Epithelial cell of esophagus (primary cell): ENCODE results near the gene CASP9.

ENCODE experiments used
- DNase-seq: peaks from one replicate; pipeline ENCODE4 v3.0.0; 2010; ENCODE audit warnings: low read depth
- H3K4me3 ChIP-seq: 2 replicates; pipeline ENCODE4 v1.5.1; 2011; ENCODE audit warnings: mild to moderate bottlenecking, low read length, control low read depth
- CTCF ChIP-seq: IDR thresholded peaks from 2 replicates; pipeline ENCODE4 v1.5.1; 2011; ENCODE audit warnings: low read depth, mild to moderate bottlenecking, low read length, control low read depth, inconsistent platforms; ENCODE audit not compliant: insufficient read depth; ENCODE audit errors: missing control alignments

The CASP9 gene

GRCh38 chr1:15455522-15455921, 68.5 kb downstream of the CASP9 start:
- no peak overlapping the region for H3K4me3 ChIP-seq
- DNase-seq, result no peak
- no peak for TF ChIP-seq CTCF

DNA sequence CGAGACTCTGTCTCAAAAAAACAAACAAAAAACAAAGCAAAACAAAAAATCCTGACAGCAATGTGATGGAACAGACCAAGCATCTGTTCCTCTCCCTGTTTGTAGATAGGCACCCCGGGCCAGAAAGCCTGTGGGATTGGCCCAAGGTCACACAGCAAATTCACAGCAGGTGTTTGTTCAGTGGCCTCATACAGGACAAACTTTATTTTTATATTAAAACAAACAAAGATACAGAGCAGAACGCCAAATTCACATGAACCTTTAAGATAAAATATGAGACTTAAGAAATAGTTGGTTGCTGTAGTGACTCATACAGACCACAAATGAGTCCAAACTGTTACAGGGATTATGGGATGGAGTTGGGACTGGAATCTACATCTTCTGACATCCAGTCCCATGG, 69.8 kb downstream of the CASP9 start:
- TF ChIP-seq CTCF, result no peak
- DNase-seq, result peak; percentile 41
- no peak overlapping the region for H3K4me3 ChIP-seq

DNA sequence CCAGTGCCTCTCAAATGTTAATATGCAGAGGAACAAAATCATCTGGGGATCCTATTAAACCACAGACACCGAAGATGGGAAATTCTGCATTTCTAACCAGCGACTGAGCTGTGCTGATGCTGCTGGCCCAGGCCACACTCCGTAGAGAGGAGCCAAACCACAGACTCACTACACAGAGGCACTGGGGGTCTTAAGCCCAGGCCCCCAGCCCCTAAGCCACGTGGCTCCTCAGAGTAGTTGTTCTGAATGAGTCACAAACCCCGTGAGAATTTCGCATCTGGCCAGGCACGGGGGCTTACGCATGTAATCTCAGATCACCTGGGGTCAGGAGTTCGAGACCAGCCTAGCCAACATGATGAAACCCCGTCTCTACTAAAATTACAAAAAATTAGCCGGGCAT, 70.3 kb downstream of the CASP9 start:
- H3K4me3 ChIP-seq, result no peak overlapping the region
- no peak for DNase-seq
- no peak for TF ChIP-seq CTCF

DNA sequence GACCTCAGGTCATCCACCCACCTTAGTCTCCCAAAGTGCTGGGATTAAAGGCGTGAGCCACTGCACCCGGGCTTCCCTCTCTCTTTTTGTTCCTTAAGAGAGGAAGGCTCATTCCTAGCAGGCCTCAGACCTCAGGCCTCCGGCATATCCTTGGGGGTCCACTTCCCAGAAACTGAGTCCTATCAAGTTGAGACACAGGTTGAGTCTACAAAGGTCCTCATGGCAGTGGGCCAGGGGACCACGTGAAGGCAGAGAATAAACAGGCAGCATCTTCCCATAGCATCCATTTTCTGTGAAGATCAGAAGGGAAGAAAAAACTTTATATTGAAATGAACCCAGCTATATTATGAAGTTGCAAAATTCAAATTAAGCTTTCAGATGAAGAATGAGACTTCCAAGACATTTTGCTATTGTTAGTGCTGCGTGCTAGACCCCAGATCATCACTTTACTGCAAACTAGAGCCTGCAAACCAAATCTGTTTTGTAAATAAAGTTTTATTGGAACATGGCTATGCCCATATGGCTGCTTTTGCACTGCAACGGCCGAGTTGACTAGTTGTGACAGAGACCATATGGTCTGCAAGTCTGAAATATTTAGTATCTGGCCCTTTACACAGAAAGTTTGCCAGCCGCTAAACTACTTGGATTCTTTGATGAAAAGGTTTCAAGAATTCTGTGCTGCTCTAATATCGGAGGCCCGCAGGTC, 71.0 kb downstream of the CASP9 start:
- no peak for DNase-seq
- H3K4me3 ChIP-seq, result no peak overlapping the region
- no peak for TF ChIP-seq CTCF

- DNase-seq, result no peak
- no peak overlapping the region for H3K4me3 ChIP-seq
- TF ChIP-seq CTCF, result no peak
Measured at GRCh38 chr1:15452216-15452615, 71.8 kb downstream of the CASP9 start.

DNA sequence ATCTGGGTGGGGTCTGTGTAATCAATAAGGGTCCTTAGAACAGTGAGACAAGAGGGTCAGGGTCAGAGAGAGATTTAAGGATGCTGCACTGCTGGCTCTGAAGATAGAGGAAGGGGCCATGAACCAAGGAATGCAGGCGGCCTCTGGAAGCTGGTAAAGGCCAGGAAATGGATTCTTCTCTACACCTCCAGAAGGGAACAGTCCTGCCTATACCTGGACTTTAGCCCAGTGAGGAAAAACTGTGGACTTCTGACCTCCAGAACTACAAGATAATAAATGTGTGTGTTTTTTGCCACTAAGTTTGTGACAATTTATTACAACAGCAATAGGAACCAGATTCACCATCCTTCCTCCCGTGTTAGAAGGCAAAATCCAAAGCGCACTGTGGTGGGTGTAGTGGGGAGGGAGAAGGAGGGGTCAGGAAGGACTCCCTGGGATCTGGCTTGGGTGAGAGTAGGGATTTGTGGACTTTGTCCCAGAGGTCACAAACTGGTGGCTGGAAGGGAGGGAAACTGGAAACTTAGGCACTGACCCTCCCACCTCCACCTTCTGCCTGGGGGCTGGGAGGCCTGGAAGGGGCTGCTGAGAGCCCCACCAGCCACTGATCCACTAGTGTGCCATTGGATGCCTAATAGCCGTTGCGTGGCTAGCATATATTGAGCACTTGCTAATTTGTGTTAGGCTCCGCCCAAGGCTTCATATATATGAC, 72.8 kb downstream of the CASP9 start:
- no peak for DNase-seq
- no peak for TF ChIP-seq CTCF
- no peak overlapping the region for H3K4me3 ChIP-seq

- TF ChIP-seq CTCF, result no peak
- H3K4me3 ChIP-seq, result no peak overlapping the region
- DNase-seq, result no peak
Measured at GRCh38 chr1:15449567-15449966, 74.4 kb downstream of the CASP9 start.
